HUES64 (cell line): ENCODE data around the gene C1GALT1.

Experiments
- H3K27ac ChIP-seq: 2 replicates; pipeline ENCODE4 v1.7.0; 2013; ENCODE audit warnings: low read depth, low read length, inconsistent platforms
- H3K27me3 ChIP-seq: 2 replicates; pipeline ENCODE4 v1.6.1; 2013; ENCODE audit warnings: mild to moderate bottlenecking, low read length; ENCODE audit not compliant: insufficient read depth
- H3K36me3 ChIP-seq: 2 replicates; pipeline ENCODE4 v1.6.1; 2013; ENCODE audit warnings: mild to moderate bottlenecking, low read length; ENCODE audit not compliant: insufficient read depth
- H3K4me1 ChIP-seq: 2 replicates; pipeline ENCODE4 v1.6.1; 2013; ENCODE audit warnings: mild to moderate bottlenecking, low read length, moderate library complexity; ENCODE audit not compliant: insufficient read depth
- H3K4me3 ChIP-seq: 2 replicates; pipeline ENCODE4 v1.5.1; 2013; ENCODE audit warnings: mild to moderate bottlenecking, low read length, moderate library complexity
- H3K9ac ChIP-seq: 2 replicates; pipeline ENCODE4 v1.6.1; 2013; ENCODE audit warnings: mild to moderate bottlenecking, low read depth, low read length
- H3K9me3 ChIP-seq: 2 replicates; pipeline ENCODE4 v1.6.1; 2013; ENCODE audit warnings: low read depth, low read length; ENCODE audit not compliant: insufficient read depth
- WGBS: fragments of 150-250, 120-280 bp; methylation state at CpG from one replicate; pipeline ENCODE4 v1.1.7; 2013; ENCODE audit warnings: missing lambda C conversion rate; 5-methylcytosine and 5-hydroxymethylcytosine counted together

Gene C1GALT1

GRCh38 chr7:7276161-7276560 lies 93.8 kb downstream of the C1GALT1 start:
- Histone ChIP-seq H3K4me1 (0 out of 2 replicates have a peak, but pooled peaks cover 4% of the 10 kb centered on the region), H3K36me3 (no peaks in the 10 kb centered on the region), H3K4me3 (no peak overlapping the region), H3K27me3 (no peaks in the 10 kb centered on the region), H3K27ac (no peak overlapping the region), H3K9me3 (peaks cover 9% of the 10 kb centered on the region), H3K9ac (no peak overlapping the region)
- WGBS = 85% methylated on average over 3 of the region's 3 CpGs

GRCh38 chr7:7290429-7291122 lies 108.2 kb downstream of the C1GALT1 start:
- Histone ChIP-seq H3K27me3 (no peaks in the 10 kb centered on the region), H3K4me1 (peaks cover 9% of the 10 kb centered on the region; the same call in 1 of the 2 replicates), H3K36me3 (no peaks in the 10 kb centered on the region), H3K4me3 (no peak overlapping the region), H3K27ac (no peak overlapping the region), H3K9me3 (no peaks in the 10 kb centered on the region), H3K9ac (no peak overlapping the region)
- 95% methylated on average over 5 of the region's 5 CpGs for WGBS

- H3K9ac ChIP-seq = no peak overlapping the region
- H3K36me3 ChIP-seq = no peaks in the 10 kb centered on the region
- WGBS = 100% methylated on average over 3 of the region's 4 CpGs
Observed at GRCh38 chr7:7292085-7292484, 109.7 kb downstream of the C1GALT1 start.

GRCh38 chr7:7292608-7293007 lies 110.3 kb downstream of the C1GALT1 start:
- Histone ChIP-seq H3K36me3 (no peaks in the 10 kb centered on the region), H3K9me3 (no peaks in the 10 kb centered on the region), H3K27me3 (no peaks in the 10 kb centered on the region), H3K4me1 (peaks cover 9% of the 10 kb centered on the region; the same call in 1 of the 2 replicates), H3K9ac (no peak overlapping the region), H3K27ac (no peak overlapping the region), H3K4me3 (no peak overlapping the region)
- 92% methylated on average over 5 of the region's 5 CpGs for WGBS

More at GRCh38 chr7:7292085-7292484, 109.7 kb downstream of the C1GALT1 start:
- H3K27me3 ChIP-seq = no peaks in the 10 kb centered on the region
- H3K4me3 ChIP-seq = no peak overlapping the region
- H3K27ac ChIP-seq = no peak overlapping the region
- peaks cover 9% of the 10 kb centered on the region; the same call in 1 of the 2 replicates for H3K4me1 ChIP-seq
- H3K9me3 ChIP-seq = no peaks in the 10 kb centered on the region

GRCh38 chr7:7293092-7293491 lies 110.7 kb downstream of the C1GALT1 start:
- Histone ChIP-seq H3K27ac (no peak overlapping the region), H3K9me3 (no peaks in the 10 kb centered on the region), H3K9ac (no peak overlapping the region), H3K27me3 (no peaks in the 10 kb centered on the region), H3K4me1 (peaks cover 9% of the 10 kb centered on the region; the same call in 1 of the 2 replicates), H3K36me3 (no peaks in the 10 kb centered on the region), H3K4me3 (no peak overlapping the region)
- WGBS = 97% methylated on average over 2 of the region's 2 CpGs

- H3K4me3 ChIP-seq = no peak overlapping the region
- H3K27me3 ChIP-seq = no peaks in the 10 kb centered on the region
- no peaks in the 10 kb centered on the region for H3K36me3 ChIP-seq
- H3K4me1 ChIP-seq = peaks cover 9% of the 10 kb centered on the region; the same call in 1 of the 2 replicates
- H3K9ac ChIP-seq = no peak overlapping the region
- H3K9me3 ChIP-seq = no peaks in the 10 kb centered on the region
- 96% methylated on average over 4 of the region's 4 CpGs for WGBS
- H3K27ac ChIP-seq = no peak overlapping the region
Observed at GRCh38 chr7:7294911-7295310, 112.6 kb downstream of the C1GALT1 start.
